ENCODE measurements around the gene KMT2C.
"Not testable (repeated sequence)": the region's sequence is repeated elsewhere in the genome, so short reads cannot be mapped to it uniquely, and the experiment has no call there.

- TF ChIP-seq, protein P1, sequence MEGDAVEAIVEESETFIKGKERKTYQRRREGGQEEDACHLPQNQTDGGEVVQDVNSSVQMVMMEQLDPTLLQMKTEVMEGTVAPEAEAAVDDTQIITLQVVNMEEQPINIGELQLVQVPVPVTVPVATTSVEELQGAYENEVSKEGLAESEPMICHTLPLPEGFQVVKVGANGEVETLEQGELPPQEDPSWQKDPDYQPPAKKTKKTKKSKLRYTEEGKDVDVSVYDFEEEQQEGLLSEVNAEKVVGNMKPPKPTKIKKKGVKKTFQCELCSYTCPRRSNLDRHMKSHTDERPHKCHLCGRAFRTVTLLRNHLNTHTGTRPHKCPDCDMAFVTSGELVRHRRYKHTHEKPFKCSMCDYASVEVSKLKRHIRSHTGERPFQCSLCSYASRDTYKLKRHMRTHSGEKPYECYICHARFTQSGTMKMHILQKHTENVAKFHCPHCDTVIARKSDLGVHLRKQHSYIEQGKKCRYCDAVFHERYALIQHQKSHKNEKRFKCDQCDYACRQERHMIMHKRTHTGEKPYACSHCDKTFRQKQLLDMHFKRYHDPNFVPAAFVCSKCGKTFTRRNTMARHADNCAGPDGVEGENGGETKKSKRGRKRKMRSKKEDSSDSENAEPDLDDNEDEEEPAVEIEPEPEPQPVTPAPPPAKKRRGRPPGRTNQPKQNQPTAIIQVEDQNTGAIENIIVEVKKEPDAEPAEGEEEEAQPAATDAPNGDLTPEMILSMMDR (IDR thresholded peaks at IDR 0.05): not testable (repeated sequence)
- not testable (repeated sequence) for TF ChIP-seq POLR2A (IDR thresholded peaks at IDR 0.05)
Observed at GRCh38 chr7:152259645-152260044, 176.2 kb downstream of the KMT2C start.
